Effector memory CD8-positive, alpha-beta T cell (primary cell): ENCODE measurements around the gene POLR3E.

Source experiments
- ATAC-seq: fragments of 150-1000 bp; cut with Tn5 transposase; replicated peaks from 2 replicates; pipeline ENCODE4 v1.10.0; 2021; ENCODE audit warnings: mild to moderate bottlenecking, moderate library complexity
- DNase-seq, 3 experiments: peaks; one replicate each; pipeline ENCODE4 v3.0.0; 2021
- H3K27ac Mint-ChIP-seq, 2 donors: one replicate each; pipeline ENCODE4 v1.8.0; 2022; ENCODE audit warnings: mild to moderate bottlenecking in 2 of 2, mixed read lengths in 2 of 2, moderate library complexity in 2 of 2
- H3K27me3 Mint-ChIP-seq, 2 donors: one replicate each; pipeline ENCODE4 v1.8.0; 2022; ENCODE audit warnings: mixed read lengths in 2 of 2
- H3K36me3 Mint-ChIP-seq: one replicate; pipeline ENCODE4 v1.8.0; 2022; ENCODE audit warnings: mild to moderate bottlenecking, moderate library complexity, mixed read lengths; ENCODE audit not compliant: insufficient read depth
- H3K4me1 Mint-ChIP-seq, 2 donors: one replicate each; pipeline ENCODE4 v1.8.0; 2022; ENCODE audit warnings: low read depth in 2 of 2, mixed read lengths in 2 of 2
- H3K4me3 Mint-ChIP-seq, 2 donors: one replicate each; pipeline ENCODE4 v1.8.0; 2022; ENCODE audit warnings: mild to moderate bottlenecking in 2 of 2, mixed read lengths in 2 of 2, moderate library complexity in 2 of 2
- H3K9me3 Mint-ChIP-seq, 2 donors: one replicate each; pipeline ENCODE4 v1.8.0; 2022; ENCODE audit warnings: mixed read lengths in 2 of 2

POLR3E gene

DNA sequence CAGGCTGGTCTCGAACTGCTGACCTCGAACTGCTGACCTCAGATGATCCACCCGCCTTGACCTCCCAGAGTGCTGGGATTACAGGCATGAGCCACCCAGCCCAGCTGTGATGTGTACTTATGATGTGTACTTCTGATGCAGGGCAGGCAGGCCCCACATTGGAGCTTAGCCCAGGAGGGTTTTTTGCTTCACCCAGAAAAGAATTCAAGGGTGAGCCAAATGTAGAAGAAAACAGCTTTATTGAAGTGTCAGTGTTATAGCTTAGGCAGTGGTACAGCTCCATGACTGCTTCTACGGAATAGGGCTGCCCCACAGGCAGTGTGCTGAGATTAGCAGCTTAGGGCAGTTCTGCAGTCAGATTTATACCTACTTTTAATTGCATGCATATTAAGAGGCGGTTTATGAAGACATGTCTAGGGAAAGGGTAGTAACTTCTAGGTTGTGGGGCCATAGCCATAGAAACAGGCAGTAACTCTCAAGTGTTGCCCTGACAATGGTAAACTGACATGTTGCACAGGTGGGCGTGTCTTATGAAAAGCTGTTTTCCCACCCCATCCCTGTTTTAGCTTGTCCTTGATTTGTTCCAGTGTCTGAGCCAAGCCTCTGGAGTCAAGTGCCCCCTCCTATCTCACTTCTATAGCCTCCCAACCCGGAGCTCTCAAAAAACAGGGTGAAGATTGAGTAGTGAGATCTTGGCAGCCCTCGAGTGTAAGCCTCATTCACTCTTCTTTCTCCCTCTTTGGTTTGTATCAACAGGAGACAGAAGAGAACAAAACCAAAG, 24.1 kb upstream of the POLR3E start:
- H3K27ac Mint-ChIP-seq, result peak overlapping the region in 1 of 2 donors; percentile 31
- no peak for ATAC-seq
- H3K9me3 Mint-ChIP-seq, result no peaks in the 10 kb centered on the region
- DNase-seq, result no peak
- H3K27me3 Mint-ChIP-seq, result no peaks in the 10 kb centered on the region
- H3K36me3 Mint-ChIP-seq, result peaks cover 14% of the 10 kb centered on the region
- H3K4me1 Mint-ChIP-seq, result no peaks in the 10 kb centered on the region
- no peak overlapping the region for H3K4me3 Mint-ChIP-seq

GRCh38 chr16:22274916-22275315, 22.3 kb upstream of the POLR3E start:
- Mint-ChIP-seq H3K4me1 (no peaks in the 10 kb centered on the region), H3K9me3 (no peaks in the 10 kb centered on the region), H3K4me3 (no peak overlapping the region), H3K36me3 (peaks cover 10% of the 10 kb centered on the region), H3K27ac (no peak overlapping the region), H3K27me3 (no peaks in the 10 kb centered on the region)
- no peak for DNase-seq
- no peak for ATAC-seq

DNA sequence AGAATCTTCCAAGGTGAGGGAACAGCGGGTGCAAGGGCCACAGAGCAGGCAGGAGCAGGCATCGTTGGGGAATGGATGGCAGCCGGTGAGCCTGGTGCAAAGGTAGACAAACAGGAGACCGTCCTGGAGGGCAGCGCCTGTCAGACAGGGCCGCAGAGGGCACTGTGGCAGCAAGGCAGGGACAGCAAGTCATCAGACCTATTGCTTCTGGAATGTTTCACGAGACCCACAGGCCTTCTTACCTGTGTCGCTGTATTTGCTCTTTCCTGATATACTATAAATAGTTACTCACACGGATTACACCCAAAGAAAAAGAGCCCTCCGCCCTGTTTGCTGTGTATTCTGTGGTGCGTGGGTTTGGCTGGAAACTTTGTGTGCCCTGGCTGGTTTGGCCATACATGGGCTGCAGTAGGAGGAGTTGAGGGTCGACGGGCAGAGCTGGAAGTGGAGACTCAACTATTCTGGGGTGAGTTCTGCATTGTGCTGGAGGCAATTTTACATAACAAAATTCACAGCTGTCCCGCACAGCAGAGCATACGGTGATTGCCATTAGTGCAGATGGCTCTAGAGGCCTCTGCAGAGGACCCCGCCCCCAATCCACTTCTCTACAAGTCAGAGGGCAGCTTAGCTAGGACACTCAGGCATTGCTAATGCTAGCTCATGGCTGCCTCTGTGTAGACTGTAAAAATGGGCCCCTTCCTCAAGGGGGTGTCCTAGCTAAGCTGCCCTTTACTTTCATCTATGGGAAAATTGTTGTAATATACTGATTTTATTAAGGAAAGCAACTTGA, 18.6 kb upstream of the POLR3E start:
- DNase-seq (no peak), ATAC-seq (no peak)
- Mint-ChIP-seq H3K4me3 (no peak overlapping the region), H3K4me1 (no peaks in the 10 kb centered on the region), H3K36me3 (peaks cover 19% of the 10 kb centered on the region), H3K27me3 (no peaks in the 10 kb centered on the region), H3K9me3 (no peaks in the 10 kb centered on the region), H3K27ac (peak overlapping the region in 1 of 2 donors; percentile 28)

- Mint-ChIP-seq H3K27ac (no peak overlapping the region), H3K4me1 (no peaks in the 10 kb centered on the region), H3K9me3 (no peaks in the 10 kb centered on the region), H3K36me3 (peaks cover 14% of the 10 kb centered on the region), H3K27me3 (no peaks in the 10 kb centered on the region), H3K4me3 (no peak overlapping the region)
- DNase-seq (no peak), ATAC-seq (no peak)
These were observed 14.8 kb upstream of the POLR3E start for GRCh38 chr16:22282254-22282892.

DNA sequence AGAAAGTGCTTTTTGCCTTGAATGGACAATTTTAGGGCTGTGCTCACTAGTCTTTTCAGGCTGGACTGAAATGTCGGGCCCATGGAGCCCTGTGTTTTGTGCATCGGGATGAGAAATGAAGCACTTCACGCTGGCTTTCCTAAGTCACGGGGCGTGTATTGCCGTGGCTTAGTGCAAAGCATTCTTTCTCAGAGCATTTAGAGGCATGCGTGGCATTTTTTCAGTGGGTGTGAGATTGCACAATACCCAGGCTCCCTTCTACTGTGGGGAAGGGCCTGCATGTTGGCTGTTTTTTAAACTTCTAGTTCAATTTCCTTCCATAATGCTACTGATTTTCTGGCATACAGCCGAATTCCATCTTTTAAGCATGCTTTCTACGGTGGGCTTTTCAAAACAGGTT, 12.6 kb upstream of the POLR3E start:
- no peaks in the 10 kb centered on the region for H3K9me3 Mint-ChIP-seq
- H3K4me1 Mint-ChIP-seq, result no peaks in the 10 kb centered on the region
- no peak for DNase-seq
- H3K27me3 Mint-ChIP-seq, result no peaks in the 10 kb centered on the region
- peaks cover 14% of the 10 kb centered on the region for H3K36me3 Mint-ChIP-seq
- no peak overlapping the region for H3K4me3 Mint-ChIP-seq
- no peak overlapping the region for H3K27ac Mint-ChIP-seq
- ATAC-seq, result no peak

GRCh38 chr16:22285080-22285479, 12.1 kb upstream of the POLR3E start:
- H3K36me3 Mint-ChIP-seq, result peaks cover 11% of the 10 kb centered on the region
- no peak overlapping the region for H3K4me3 Mint-ChIP-seq
- DNase-seq, result no peak
- no peaks in the 10 kb centered on the region for H3K27me3 Mint-ChIP-seq
- ATAC-seq, result no peak
- no peak overlapping the region for H3K27ac Mint-ChIP-seq
- H3K9me3 Mint-ChIP-seq, result no peaks in the 10 kb centered on the region
- H3K4me1 Mint-ChIP-seq, result no peaks in the 10 kb centered on the region

- DNase-seq, result no peak
- Mint-ChIP-seq H3K27me3 (no peaks in the 10 kb centered on the region), H3K36me3 (peaks cover 6% of the 10 kb centered on the region), H3K9me3 (no peaks in the 10 kb centered on the region), H3K27ac (no peak overlapping the region), H3K4me1 (peaks cover under 1% of the 10 kb centered on the region in 2 donors), H3K4me3 (no peak overlapping the region)
- no peak for ATAC-seq
These were observed 6.2 kb upstream of the POLR3E start for GRCh38 chr16:22291020-22291419.

DNA sequence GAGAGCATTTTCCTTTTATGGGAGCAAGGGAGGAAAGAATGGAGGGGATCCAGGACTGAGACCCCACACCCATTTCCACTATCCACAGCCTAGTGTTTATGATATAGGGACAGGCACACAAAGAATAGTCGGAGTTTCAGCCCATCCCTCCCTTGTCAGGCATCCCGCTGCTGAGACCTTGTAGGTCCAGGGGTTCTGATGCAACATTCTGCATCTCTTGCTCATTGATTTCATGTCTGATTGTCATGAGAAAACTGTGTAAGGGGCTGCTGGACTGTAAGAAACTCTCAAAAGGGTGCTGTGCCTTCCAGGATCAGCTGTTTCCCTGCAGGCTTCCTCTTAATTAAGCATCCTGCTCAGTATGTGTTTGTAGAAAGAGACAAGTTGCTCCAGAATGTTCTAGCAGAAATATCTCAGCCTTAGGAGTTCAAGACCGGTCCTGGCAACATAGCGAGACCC, 5.3 kb upstream of the POLR3E start:
- DNase-seq (no peak), ATAC-seq (no peak)
- Mint-ChIP-seq H3K4me1 (peaks cover 6 to 8% of the 10 kb centered on the region in 2 donors), H3K9me3 (no peaks in the 10 kb centered on the region), H3K27ac (no peak overlapping the region), H3K36me3 (peaks cover 15% of the 10 kb centered on the region), H3K27me3 (no peaks in the 10 kb centered on the region), H3K4me3 (no peak overlapping the region)

DNA sequence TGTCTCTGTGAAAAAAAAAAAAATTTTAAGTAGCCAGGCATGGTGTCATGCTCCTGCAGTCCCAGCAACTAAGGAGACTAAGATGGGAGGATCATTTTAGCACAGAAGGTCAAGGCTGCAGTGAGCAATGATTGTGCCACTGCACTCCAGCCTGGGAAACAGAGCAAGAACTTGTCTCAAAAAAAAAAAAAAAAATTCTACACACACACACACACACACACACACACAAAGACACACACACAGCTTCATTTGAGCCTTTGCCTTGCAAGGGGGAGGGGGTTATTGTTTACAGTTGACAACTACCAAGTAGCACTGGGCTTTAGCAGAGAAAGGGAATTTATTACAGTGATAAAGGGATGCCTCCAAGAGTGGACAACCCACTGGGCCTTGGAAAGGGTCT, 4.9 kb upstream of the POLR3E start:
- ATAC-seq (no peak), DNase-seq (no peak)
- no peaks in the 10 kb centered on the region for H3K27me3 Mint-ChIP-seq
- H3K4me3 Mint-ChIP-seq, result no peak overlapping the region
- H3K27ac Mint-ChIP-seq, result no peak overlapping the region
- no peaks in the 10 kb centered on the region for H3K9me3 Mint-ChIP-seq
- peaks cover 19% of the 10 kb centered on the region for H3K36me3 Mint-ChIP-seq
- H3K4me1 Mint-ChIP-seq, result peaks cover 8 to 10% of the 10 kb centered on the region in 2 donors

GRCh38 chr16:22293137-22294106, 3.8 kb upstream of the POLR3E start:
- peak overlapping the region in 1 of 2 donors; percentile 44 for H3K4me3 Mint-ChIP-seq
- DNase-seq (no peak), ATAC-seq (no peak)
- no peak overlapping the region for H3K27ac Mint-ChIP-seq
- H3K36me3 Mint-ChIP-seq, result peaks cover 30% of the 10 kb centered on the region
- H3K27me3 Mint-ChIP-seq, result no peaks in the 10 kb centered on the region
- no peaks in the 10 kb centered on the region for H3K9me3 Mint-ChIP-seq
- peaks cover 16 to 17% of the 10 kb centered on the region in 2 donors for H3K4me1 Mint-ChIP-seq

DNA sequence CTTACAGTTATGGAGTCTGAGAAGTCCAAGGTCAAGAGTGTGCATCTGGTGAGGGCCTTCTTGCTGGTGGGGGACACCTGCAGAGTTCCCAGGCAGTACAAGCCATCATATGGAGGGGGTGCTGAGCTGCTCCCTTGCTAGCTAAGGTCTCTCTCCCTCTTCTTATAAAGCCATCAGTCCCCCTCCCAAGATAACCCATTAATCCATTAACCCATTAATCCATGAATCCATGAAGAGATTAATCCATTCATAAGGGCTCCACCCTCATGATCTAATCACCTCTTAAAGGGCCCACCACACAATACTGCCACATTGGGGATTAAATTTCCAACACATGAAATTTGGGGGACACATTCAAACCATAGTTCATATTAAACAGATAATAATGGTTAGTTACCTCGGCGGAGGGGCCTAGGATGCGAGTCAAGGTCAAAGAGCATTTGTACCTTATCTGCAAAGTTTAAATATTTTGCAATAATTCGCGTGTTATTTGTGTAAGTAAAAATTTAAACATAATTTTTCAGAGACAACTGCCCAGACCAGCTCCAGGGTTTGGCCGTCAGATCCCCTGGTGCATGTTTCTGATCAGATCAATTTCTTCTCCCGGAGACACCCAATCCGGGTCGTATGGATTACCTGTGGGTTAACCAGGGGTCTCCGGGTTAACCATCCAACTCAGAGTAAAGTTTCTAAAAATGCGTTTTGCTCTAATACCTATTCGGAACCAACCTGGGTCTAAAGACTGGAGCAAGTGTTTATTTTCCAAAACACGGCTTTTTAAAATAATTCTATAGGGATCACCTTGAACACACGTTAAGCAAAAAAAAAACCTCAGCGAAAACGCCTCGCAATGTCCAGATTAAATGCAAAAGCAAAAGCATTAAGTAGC, 740 bp upstream of the POLR3E start:
- Mint-ChIP-seq H3K36me3 (peaks cover 55% of the 10 kb centered on the region), H3K27ac (peak overlapping the region; percentile 99 to 100), H3K27me3 (no peaks in the 10 kb centered on the region), H3K4me3 (peak overlapping the region; percentile 91 to 92), H3K4me1 (peaks cover 33 to 40% of the 10 kb centered on the region in 2 donors), H3K9me3 (no peaks in the 10 kb centered on the region)
- DNase-seq (no peak), ATAC-seq (no peak)
